NCI-H82 treated with DMSO at 0.1 percent for 48 hours (cell line): Measurements from ENCODE around the gene HAX1.
"Not testable (repeated sequence)": the region's sequence is repeated elsewhere in the genome, so short reads cannot be mapped to it uniquely, and the experiment has no call there.

Experiments used
- DNase-seq: peaks from one replicate; lab custom pipeline; 2025; ENCODE audit not compliant: unreplicated experiment; lab: John Stamatoyannopoulos, UW

HAX1 gene

GRCh38 chr1:154276797-154277196, 4.4 kb downstream of the HAX1 start:
- no peak for DNase-seq

- not testable (repeated sequence) for DNase-seq
Measured at GRCh38 chr1:154287591-154287990, 15.2 kb downstream of the HAX1 start.

GRCh38 chr1:154288661-154289060, 16.2 kb downstream of the HAX1 start:
- DNase-seq, result no peak

- DNase-seq, result no peak
Measured at GRCh38 chr1:154290921-154291320, 18.5 kb downstream of the HAX1 start.

GRCh38 chr1:154295408-154296235, 23.2 kb downstream of the HAX1 start:
- DNase-seq, result no peak

- no peak for DNase-seq
Measured at GRCh38 chr1:154301582-154301981, 29.2 kb downstream of the HAX1 start.

- no peak for DNase-seq
Measured at GRCh38 chr1:154304664-154305337, 32.4 kb downstream of the HAX1 start.

GRCh38 chr1:154306151-154306550, 33.7 kb downstream of the HAX1 start:
- no peak for DNase-seq

GRCh38 chr1:154307670-154308270, 35.3 kb downstream of the HAX1 start:
- not testable (repeated sequence) for DNase-seq

GRCh38 chr1:154309136-154309535, 36.7 kb downstream of the HAX1 start:
- DNase-seq, result not testable (repeated sequence)

GRCh38 chr1:154312229-154313065, 40.0 kb downstream of the HAX1 start:
- DNase-seq, result not testable (repeated sequence)

- no peak for DNase-seq
Measured at GRCh38 chr1:154313066-154313356, 40.6 kb downstream of the HAX1 start.

- not testable (repeated sequence) for DNase-seq
Measured at GRCh38 chr1:154314226-154314625, 41.8 kb downstream of the HAX1 start.

- DNase-seq, result no peak
Measured at GRCh38 chr1:154316704-154317103, 44.3 kb downstream of the HAX1 start.

- no peak for DNase-seq
Measured at GRCh38 chr1:154318386-154318785, 46.0 kb downstream of the HAX1 start.

GRCh38 chr1:154320882-154321608, 48.6 kb downstream of the HAX1 start, which contains the start of gene AQP10:
AQP10 (plus strand) TSS chr1:154321093; CDS start chr1:154321156, 63 bp downstream.
- DNase-seq, result no peak

- not testable (repeated sequence) for DNase-seq
Measured at GRCh38 chr1:154321609-154321934, 49.1 kb downstream of the HAX1 start.

- DNase-seq, result no peak
Measured at GRCh38 chr1:154323493-154323892, 51.1 kb downstream of the HAX1 start.

GRCh38 chr1:154324241-154324640, 51.8 kb downstream of the HAX1 start:
- no peak for DNase-seq
